ENCODE measurements around the gene MAP4K2. TPM values are rescaled to one million over a fixed set of nuclear protein-coding genes. Genes with fewer than 3 reads are reported as not detected.

Gene MAP4K2
- total and polyA plus RNA-seq, 2 of the 13 experiments (the other 11 are each of a cell fraction or from before 2014, with no cell fraction given), result 8.3 to 17.6 TPM

GRCh38 chr11:64759131-64759721, 43.8 kb downstream of the MAP4K2 start (continued):
- TF ChIP-seq ZNF770 (CRISPR knock-in tag; IDR thresholded peaks at IDR 0.05) (no peak), JARID2 (CRISPR knock-in tag; IDR thresholded peaks at IDR 0.05; ENCODE audit: insufficient replicate concordance) (no peak), KLF11 (CRISPR knock-in tag; IDR thresholded peaks at IDR 0.05) (no peak), RFX5 (IDR thresholded peaks at IDR 0.05; ENCODE audit: low read depth, low read length) (no peak), HDAC1 (CRISPR knock-in tag; IDR thresholded peaks at IDR 0.05) (peak; percentile 66), HDAC6 (IDR thresholded peaks at IDR 0.05; ENCODE audit: low read depth, low read length) (no peak), ZSCAN31 (CRISPR knock-in tag; IDR thresholded peaks at IDR 0.05; ENCODE audit: low read depth) (no peak), THAP7 (CRISPR knock-in tag; IDR thresholded peaks at IDR 0.05) (no peak), ZNF749 (CRISPR knock-in tag; IDR thresholded peaks at IDR 0.05; ENCODE audit: borderline replicate concordance) (no peak), PCBP1 (IDR thresholded peaks at IDR 0.05; ENCODE audit: borderline replicate concordance, low read depth, low read length) (no peak), RFXAP (CRISPR knock-in tag; IDR thresholded peaks at IDR 0.05; ENCODE audit: borderline replicate concordance) (no peak), NR2F1 (CRISPR knock-in tag; IDR thresholded peaks at IDR 0.05) (peak; percentile 34 to 82; a peak in 2 of 4 replicates), ZNF556 (CRISPR knock-in tag; IDR thresholded peaks at IDR 0.05; ENCODE audit: borderline replicate concordance) (no peak), ZHX1 (CRISPR knock-in tag; IDR thresholded peaks at IDR 0.05; ENCODE audit: low read depth) (no peak), TP53 (CRISPR knock-in tag; conservative IDR thresholded peaks at IDR 0.05) (no peak), E2F5 (CRISPR knock-in tag; conservative IDR thresholded peaks at IDR 0.05) (no peak), TRAFD1 (CRISPR knock-in tag; IDR thresholded peaks at IDR 0.05; ENCODE audit: borderline replicate concordance) (no peak), SAP130 (CRISPR knock-in tag; IDR thresholded peaks at IDR 0.05; ENCODE audit: low read depth) (peak; percentile 38; the same call in 1 of the 2 replicates), ZNF891 (CRISPR knock-in tag; IDR thresholded peaks at IDR 0.05) (no peak), JUND (CRISPR knock-in tag; IDR thresholded peaks at IDR 0.05) (no peak), SALL2 (CRISPR knock-in tag; IDR thresholded peaks at IDR 0.05) (no peak), ZNF841 (CRISPR knock-in tag; IDR thresholded peaks at IDR 0.05; ENCODE audit: borderline replicate concordance) (no peak)
